ENCODE results near the gene FAM151B.
"Not testable (repeated sequence)": the region's sequence is repeated elsewhere in the genome, so short reads cannot be mapped to it uniquely, and the experiment has no call there.

FAM151B gene

DNA sequence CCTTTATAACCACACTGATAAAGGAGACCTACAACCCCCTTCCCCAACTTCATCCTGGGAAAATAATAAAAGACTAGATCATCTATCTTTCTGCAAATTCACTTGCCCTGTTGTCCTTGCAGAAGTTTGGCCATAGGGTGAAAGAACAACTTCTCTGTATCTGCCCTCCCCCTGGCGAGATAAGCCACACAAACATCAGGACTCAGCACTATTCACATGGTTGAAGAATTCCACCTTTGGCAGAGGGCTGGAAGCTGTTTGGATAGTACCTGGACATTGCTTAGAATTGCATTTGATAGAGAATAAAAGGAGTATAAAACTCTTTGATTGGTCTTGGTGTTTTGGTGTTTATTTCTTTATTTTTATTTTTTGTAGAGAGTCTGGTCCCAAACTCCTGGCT, 16.9 kb downstream of the FAM151B start:
- DNase-seq, result no peak

DNA sequence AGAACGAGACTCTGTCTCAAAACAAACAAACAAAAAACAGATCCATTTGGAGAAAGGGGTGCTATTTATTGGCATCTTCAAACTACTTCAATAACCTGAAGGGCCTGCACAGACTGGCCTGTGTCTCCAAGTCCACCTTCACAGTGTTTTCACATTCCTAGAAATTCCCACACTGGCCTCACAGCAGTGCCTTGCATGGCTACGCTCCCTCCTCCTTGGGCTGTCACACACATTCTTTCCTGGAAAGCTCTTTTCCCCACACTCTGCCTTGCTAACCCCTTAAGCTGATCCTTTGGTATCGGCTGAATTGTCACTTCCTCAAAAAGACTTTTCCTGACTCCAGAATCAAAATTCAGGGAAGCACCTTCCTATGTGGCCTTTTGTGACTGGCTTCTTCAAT, 19.8 kb downstream of the FAM151B start:
- DNase-seq, result no peak

DNA sequence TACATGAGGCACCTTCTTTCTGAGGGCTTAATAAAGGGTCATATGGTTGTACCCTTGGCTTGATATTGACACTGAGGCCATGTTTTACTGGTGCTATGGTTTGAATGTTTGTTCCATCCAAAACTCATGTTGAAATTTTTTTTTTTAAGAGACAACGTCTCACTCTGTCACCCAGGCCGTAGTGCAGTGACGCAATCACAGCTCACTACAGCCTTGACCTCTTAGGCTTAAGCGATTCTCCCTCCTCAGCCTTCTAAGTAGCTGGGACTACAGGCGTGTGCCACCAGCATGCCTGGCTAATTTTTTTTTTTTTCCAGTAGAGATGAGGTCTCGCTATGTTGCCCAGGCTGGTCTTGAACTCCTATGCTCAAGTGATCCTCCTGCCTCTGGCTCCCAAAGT, 20.9 kb downstream of the FAM151B start:
- no peak for DNase-seq

DNA sequence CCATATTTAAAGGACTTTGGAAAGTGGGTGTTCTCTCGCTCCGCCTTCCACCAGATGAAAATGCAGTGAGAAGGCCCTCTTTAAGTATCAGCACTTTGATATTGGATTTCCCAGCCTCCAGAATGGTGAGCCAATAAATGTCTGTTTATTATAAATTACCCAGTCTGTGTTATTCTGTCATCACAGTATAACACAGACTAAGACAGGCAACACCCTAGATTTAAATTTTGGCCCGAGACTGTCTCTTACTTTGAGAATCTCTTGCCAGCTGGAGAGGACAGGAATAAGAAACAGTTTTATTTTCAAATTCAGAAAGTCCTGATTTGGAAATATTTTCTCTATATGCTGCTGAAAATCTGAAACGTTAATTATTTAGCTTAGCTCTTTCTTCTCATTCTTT, 21.5 kb downstream of the FAM151B start:
- no peak for DNase-seq

DNA sequence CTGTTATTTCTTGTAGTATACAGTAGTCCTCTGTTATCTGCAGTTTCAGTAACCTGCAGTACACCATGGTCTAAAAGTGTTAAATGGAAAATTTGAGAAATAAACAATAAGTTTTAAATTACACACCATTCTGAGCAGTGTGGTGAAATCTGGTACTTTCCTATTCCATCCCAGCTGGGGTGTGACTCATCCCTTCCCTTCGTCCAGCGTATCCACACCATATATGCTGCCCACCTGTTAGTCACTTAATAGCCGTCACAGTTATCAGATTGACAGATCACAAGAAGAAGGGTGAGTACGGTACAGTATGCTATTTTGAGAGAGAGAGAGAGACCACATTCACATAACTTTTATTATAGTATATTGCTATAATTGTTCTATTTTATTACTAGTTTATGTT, 28.9 kb downstream of the FAM151B start:
- DNase-seq, result no peak

DNA sequence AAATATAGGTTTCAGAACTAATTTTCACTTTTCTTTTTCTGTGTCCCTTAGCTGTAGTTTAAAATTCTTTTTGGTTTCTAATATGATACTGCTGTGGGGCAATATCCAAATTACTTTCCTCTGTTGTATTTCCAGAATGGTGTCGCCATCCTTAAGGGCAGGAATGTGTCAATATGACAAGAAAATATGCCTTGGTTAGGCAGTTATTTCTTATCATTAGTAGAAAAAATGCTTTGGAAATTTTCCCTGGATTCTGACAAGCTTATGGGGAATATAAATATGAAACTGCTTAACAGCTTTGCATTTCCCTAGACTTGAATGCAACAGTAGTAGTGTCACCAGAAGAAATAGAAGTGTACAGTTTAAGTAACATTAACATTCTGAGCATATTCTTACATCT, 52.8 kb downstream of the FAM151B start:
- no peak for DNase-seq

DNA sequence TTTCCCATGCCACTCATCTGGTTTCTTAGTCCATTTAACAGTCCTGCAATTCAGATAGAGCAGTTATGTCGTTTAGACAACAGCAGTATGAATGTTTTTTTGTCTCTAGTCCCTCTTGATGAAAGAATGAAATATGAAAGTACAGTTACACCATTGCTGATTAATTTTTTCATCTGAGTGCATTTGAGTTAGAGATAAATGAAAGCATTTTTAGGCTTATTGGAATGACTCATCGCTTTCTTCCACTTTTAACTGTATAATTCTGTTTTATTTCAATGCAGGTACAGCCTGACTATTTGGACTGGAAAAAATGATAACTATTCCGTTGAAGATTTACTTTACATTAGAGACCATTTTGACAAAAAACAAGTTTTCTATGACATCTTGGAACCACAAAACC, 53.5 kb downstream of the FAM151B start:
- DNase-seq, result no peak

DNA sequence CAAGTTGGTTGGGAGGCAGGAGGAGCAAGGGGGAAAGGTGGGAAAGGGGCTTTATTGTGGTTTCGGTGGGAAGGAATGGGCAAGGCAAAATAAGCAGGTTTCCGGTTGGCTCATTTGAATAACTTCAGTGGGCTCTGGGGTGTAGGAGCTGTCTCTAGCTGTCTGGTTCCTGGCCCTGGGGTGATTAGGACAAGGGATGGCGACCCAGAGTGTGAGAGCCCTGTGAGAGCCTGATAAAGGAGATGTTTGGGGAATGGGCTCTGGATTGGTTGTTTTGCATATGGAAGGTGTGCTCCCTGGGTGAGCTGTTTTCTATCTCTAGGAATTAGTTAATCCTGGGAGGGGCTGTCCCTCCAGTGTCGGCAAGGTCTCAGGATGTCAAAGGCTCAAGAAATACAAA, 66.7 kb downstream of the FAM151B start:
- DNase-seq, result no peak

DNA sequence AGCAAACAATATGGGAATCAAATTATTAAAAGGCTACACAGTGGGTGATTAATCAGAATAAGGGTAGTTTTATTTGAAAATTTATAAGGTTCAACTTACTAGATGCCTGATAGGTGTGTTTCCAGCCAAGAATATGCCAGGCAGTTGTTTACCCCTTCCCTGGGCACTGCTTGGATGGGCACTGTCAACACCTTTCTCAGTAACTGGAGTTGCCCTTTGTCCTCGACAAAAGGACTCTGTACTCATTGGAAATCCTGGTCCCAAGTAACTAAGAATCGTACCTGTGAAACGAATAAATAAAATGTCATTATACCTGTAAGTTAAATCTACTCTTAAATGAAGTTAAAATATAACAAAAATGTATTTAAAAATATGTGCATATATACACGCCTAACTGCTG, 67.2 kb downstream of the FAM151B start:
- DNase-seq, result no peak

DNA sequence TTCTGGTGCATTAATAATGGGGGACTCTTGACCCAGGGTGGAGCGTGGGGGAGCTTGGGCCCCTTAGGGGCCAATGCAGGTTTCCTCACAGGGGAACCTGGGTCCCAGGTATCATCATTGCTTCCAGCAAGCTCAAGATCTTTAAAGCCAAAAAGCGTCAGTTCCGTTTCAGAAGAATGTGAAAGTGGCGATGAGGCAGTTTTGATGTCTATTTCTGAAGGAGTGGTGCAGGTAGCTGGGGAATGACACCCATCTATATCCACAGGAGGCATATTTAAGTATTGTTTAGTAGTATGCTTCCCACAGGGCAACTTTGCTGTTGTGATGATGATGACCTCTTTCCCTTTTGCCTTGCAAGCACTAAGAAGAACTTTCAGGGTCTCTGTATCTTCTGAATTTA, 71.3 kb downstream of the FAM151B start:
- no peak for DNase-seq

DNA sequence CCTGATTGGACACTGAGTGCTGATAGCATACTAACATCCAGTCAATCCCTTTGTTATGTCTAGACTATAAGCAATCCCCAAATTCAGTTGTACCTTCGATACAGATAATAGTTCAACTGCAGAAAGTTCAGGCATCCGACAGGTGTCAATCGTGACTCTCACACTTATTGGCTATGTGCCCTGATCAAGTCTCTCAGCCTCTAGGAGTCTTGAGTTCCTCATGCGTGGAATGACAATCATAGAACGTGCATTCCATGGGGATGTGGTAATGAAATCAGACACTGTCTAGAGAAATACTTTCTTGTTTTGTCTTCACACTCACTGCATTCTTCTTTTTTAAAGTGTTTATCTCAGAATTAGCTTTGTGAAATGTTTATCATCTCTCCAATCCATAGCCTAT, 77.4 kb downstream of the FAM151B start:
- no peak for DNase-seq

DNA sequence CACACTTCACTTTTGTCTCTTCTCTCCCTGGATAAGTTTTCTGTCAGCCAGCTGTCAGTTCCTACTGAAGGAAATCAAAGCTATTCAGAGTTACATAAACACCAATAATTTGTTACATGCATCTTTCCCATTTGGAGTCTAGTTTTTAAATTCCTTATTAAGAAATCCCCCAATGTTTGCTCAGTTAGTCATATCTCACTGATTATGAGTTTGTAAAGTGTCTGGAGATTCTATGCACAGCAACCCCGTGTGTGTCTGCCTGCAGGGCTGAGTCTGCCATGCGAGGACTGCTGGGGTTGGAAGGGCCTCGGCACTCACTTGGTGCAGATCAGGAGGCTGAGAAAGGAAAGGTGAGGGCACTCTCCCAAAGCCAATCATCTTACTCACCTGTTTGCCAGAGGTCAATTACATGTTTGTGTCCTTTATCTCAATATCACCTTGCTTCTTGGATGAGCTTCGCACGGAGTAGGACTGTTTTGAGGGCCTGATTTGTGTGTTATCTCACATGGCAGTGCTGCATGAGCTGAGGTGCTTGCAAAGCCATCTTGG, 78.9 kb downstream of the FAM151B start:
- no peak for DNase-seq

DNA sequence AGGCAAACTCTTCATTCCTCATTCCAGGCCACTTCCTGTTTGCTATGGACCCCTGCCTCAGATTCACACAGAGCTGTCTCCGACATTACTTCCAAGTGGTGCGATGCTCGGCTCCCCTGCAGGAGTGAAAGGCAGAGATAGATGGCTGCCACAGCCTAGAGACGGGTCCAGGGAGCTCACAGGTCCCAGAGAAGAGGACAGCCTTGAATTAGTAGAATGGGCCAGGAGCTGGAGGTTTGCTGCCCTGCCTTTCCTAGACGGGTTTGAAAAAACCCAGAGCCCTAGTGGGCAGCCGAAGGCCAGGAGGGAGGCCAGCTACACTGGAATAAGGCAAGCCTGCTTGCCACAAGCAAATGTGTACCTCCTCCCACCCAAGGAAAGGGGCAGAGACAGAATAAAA, 80.4 kb downstream of the FAM151B start:
- no peak for DNase-seq

DNA sequence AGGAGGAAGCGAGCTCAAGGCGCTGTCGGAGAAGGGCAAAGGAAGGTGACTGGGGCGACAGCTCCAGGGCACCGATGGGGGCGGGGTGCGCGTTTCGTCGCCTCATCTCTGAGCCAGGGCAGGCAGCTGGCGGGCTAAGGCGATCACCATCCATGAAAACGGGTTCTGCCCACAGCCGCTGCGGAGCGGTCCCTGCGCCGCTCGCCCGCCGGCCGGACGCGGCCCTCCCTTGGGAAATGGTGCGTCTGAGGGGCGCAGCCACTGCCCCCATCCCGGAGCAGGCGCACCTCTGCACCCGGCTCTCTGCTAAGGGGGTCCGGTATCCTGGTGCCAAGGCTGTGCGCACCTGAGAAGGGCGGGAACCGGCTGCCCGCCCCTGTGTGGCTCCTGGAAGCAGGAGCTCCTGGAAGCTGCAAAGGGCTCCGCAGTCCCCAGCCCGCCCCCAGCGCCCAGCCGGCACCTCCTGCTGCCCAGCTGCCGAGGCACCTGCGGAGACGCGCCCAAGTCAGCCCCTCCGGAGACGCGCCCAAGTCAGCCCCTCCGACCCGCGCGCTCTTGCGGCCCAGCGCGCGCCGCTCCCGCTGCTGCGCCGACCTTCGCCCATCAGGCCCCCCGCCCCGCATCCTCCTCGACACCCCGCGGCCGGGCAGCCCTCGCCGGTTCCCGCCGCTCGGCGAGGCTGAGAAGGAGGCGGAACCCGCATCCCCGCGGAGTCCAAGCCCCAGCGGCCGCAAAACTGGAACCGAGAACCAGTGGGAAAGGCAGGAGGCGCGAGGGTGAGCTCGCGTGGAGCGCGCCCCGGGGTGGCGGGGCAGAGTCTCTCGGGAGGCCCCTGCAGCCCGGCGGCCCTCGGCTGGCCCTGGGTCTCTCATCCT, 81.4 kb downstream of the FAM151B start:
- no peak for DNase-seq

DNA sequence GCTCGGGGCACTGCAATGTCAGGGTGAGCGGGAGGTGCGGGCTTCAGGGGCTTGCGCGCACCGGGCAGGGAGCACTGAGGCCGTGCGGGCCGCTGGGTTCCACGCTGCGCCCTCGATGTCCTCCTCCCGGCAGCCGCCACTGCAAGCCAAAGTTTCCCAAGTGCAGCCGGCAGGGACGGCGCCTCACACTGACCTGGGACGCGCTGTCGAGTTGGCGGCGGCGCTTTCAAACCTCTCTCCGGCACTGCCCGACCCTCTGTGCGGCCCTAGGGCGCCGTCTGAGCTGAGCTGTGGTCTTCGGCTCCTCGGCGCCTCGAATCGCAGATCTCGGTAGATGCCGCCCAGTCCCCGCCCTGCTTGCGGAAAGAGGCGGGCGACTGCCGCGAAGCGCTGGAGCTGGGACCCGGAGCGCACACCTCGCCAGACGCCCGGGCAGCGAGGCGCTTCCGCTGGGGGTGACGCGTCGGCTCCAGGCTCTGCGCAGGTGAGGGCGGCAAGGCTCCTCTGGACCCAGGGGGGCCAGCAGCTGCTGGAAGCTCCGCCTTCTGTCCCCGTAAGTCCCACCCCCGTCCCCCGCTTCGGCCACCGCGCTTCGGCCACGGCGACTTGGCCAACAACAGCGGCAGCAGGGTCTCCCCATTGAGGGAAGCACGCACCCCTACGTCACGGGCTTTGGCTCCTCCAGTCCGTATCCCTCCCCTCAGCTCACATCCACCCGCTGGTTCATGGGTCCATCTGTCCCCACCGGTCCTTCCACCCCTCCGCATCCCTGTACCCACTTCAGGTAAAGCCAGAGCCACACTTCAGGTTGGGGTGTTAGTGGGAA, 82.3 kb downstream of the FAM151B start, which contains the start of gene ANKRD34B:
Gene ANKRD34B (minus strand): TSS at position 320 of the 826 bp plus-strand sequence. CDS start 10,261 bp downstream, outside the sequence.
- peak; percentile 6 for DNase-seq

DNA sequence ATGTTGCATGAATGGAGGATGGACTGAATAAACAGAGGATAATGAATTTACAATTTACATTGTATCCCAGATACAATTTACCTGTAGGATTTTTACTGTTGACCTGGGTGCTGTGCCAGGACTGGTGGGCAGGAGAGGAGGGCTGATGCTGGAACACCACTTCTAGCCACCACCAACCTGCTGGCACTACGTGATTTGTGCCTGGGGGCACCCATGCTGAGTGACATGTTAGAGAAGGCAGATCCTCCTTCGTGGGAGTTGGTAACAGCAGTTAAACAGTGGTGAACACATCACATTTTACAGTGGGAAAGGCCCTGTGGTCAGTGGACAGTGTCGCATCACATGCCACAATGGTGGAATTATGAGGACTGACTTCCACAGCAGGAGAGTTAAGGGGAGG, 85.2 kb downstream of the FAM151B start:
- DNase-seq, result no peak

DNA sequence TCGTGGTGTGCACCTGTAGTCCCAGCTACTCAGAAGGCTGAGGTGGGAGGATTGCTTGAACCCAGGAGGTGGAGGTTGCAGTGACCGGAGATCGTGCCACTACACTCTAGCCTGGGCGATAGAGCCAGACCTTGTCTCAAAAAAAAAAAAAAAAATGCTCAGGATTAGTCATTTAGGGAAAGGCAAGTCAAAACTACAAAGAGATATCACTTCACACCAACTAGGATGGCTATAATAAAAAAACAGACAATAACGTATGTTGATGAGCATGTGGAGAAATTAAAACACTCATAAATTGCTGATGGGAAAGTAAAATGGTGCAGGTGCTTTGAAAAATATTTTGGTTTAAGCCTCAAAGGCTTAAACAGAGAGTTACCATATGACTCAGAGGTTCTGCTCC, 88.5 kb downstream of the FAM151B start:
- DNase-seq, result no peak

DNA sequence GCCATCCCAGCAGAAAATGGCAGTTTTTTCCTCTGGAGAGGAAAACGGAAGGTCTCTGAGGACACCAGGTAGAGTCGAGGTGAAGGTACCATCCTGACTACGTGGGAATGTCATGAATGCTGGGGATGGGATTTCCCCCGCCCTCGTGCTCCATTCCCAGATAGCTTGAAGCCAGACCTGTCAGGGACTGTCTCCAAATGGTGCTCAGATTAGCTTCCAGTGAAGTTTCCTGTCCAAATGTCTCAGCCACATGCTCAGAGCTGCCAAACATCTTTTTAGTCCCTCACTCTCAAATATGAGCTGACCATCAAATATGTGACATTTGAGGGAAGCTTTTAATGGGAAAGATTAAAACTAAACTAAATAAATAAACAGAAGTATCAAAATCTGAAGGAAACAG, 89.8 kb downstream of the FAM151B start:
- DNase-seq, result no peak

DNA sequence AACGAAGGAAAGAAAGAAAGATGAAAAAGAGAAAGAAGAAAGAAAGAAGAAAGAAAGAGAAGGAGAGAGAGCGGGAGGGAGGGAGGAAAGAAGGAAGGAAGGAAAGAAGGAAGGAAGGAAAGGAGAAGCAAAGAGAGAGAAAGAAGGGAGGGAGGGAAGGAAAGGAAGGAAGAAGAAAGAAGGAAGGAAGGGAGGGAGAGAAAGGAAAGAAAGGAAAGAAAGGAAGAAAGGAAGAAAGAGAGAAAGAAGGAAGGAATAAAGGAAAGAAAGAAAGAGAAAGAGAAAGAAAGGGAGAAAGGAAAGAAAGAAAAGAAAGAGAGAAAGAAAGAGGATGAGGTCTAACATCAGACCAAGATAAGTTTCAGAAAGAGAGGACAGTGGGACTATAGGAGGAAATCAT, 91.2 kb downstream of the FAM151B start:
- DNase-seq, result no peak

DNA sequence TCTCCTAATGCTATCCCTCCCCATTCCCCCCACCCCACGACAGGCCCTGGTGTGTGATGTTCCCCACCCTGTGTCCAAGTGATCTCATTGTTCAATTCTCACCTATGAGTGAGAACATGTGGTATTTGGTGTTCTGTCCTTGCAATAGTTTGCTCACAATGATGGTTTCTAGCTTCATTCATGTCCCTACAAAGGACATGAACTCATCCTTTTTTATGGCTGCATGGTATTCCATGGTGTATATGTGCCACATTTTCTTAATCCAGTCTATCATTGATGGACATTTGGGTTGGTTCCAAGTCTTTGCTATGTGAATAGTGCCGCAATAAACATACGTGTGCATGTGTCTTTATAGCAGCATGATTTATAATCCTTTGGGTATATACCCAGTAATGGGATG, 92.4 kb downstream of the FAM151B start:
- DNase-seq, result not testable (repeated sequence)

DNA sequence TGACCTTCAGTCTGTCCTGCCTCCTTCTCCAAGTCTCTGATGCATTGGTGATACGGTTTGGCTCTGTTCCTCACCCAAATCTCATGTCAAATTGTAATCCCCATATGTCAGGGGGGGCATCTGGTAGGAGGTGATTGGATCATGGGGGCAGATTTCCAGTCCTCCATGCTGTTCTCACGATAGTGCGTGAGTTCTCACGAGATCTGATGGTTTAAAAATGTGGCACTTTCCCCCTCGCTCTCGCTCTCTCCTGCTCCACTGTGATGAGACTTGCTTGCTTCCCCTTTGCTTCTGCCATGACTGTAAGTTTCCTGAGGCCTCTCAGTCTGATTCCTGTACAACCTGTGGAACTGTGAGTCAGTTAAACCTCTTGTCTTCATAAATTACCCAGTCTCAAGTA, 96.9 kb downstream of the FAM151B start:
- no peak for DNase-seq

DNA sequence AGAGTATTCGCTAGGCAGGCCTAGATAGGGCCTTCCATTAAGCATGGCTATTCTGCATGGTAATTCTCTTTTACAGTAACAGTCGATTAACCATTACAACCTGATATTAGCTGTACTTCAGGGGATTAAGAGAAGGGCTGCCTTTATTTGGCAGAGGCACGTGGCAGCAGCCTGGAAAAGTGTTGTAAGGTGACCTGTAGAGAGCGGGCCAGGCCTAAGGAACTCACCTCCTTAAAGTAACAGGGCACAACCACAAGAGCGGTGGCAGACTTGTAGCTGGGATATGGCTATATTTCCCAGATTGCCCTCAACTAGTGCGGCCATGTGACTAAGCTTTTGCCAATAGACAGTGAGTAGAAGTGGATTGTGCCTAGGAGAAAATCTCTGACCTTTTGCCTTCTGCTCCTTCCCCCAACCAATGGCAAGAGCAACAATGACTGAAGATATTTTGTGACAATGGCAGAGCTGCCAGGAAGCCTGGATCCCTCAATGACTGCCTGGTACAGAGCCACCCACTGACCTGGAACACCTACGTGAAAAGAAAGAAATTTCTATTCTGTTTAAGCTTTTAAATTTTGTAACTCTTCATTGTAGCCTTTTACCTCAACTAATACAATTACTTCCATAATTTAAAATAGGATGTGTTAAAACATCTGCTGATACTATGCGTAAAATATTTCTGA, 101.1 kb downstream of the FAM151B start:
- DNase-seq, result no peak

DNA sequence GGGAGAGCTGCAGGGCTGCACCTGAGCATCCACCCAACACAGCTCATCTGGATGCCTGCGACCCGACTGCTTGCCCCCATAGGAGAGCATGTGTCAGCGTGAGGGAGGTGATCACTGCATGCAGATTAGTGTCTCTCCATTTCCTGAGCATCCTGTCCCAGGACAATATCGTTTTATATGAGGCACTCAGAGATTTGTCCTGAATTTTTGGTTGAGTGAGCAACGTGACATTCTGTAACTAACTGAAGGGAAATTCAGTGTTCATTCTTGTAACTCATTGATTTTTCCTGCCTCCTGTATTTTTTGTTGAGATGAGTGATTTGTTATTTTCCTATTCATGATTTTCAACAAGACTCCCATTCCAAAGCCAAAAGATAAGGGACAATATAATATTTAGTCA, 102.9 kb downstream of the FAM151B start:
- DNase-seq, result no peak

Data from NCI-H526 treated with DMSO at 0.1 percent for 48 hours (cell line).